Immature natural killer cell (primary cell): ENCODE data around the gene LTK. TPM values are rescaled to one million over a fixed set of nuclear protein-coding genes. Genes with fewer than 3 reads are reported as not detected.

ENCODE experiments used
- DNase-seq, 3 donors: peaks; one replicate each; pipeline ENCODE4 v3.0.0; 2022; ENCODE audit warnings: mixed read lengths in 1 of 3
- H3K27ac Mint-ChIP-seq, 6 donors: one replicate each; pipeline ENCODE4 v1.8.0; 2020; ENCODE audit warnings: mixed read lengths in 6 of 6, mild to moderate bottlenecking in 5 of 6, inconsistent platforms in 4 of 6, moderate library complexity in 3 of 6
- H3K27me3 Mint-ChIP-seq, 3 donors: one replicate each; pipeline ENCODE4 v1.8.0; 2020 to 2021; ENCODE audit warnings: low read depth in 3 of 3, mild to moderate bottlenecking in 3 of 3, mixed read lengths in 3 of 3, moderate library complexity in 3 of 3, inconsistent platforms in 1 of 3
- H3K36me3 Mint-ChIP-seq, 3 donors: one replicate each; pipeline ENCODE4 v1.8.0; 2020; ENCODE audit warnings: mixed read lengths in 3 of 3, inconsistent platforms in 2 of 3, mild to moderate bottlenecking in 2 of 3
- H3K4me1 Mint-ChIP-seq, 2 donors: one replicate each; pipeline ENCODE4 v1.8.0; 2020; ENCODE audit warnings: inconsistent platforms in 2 of 2, mild to moderate bottlenecking in 2 of 2, mixed read lengths in 2 of 2, moderate library complexity in 1 of 2
- H3K4me3 Mint-ChIP-seq, 5 donors: one replicate each; pipeline ENCODE4 v1.8.0; 2020; ENCODE audit warnings: mild to moderate bottlenecking in 5 of 5, mixed read lengths in 5 of 5, inconsistent platforms in 3 of 5, moderate library complexity in 3 of 5
- H3K9me3 Mint-ChIP-seq, 6 donors: one replicate each; pipeline ENCODE4 v1.8.0; 2020; ENCODE audit warnings: mild to moderate bottlenecking in 6 of 6, mixed read lengths in 6 of 6, inconsistent platforms in 4 of 6, moderate library complexity in 3 of 6
- polyA plus RNA-seq, 3 donors: library from polyadenylated mRNA; unstranded; fragments of 300-500 nt; fragmentation: Illumina TruSeq; gene quantifications; one replicate each; pipeline ENCODE4 v1.2.3, GENCODE V29; 2021

Gene LTK
- polyA plus RNA-seq, result under 1 TPM in 1 of 3 donors, not detected in 2; 0.48 TPM

GRCh38 chr15:41513506-41514227, at the start of gene LTK:
Gene LTK (minus strand): TSS chr15:41513827. CDS start chr15:41513709, 118 bp downstream.
- Mint-ChIP-seq H3K4me3 (peak within 1 kb of the TSS; percentile 81 to 87 (median 85)), H3K27ac (peak within 1 kb of the TSS in 4 of 6 donors; percentile 40 to 62 (median 52)), H3K4me1 (peaks cover 26 to 27% of the 10 kb centered on the region in 2 donors), H3K36me3 (no peaks in the 10 kb centered on the region), H3K27me3 (peaks cover 2 to 20% (median 12%) of the 10 kb centered on the region in 3 donors), H3K9me3 (no peaks in the 10 kb centered on the region)
- peak; percentile 33 to 41 (median 35) for DNase-seq

GRCh38 chr15:41562784-41563198, 49.2 kb upstream of the LTK start:
- Mint-ChIP-seq H3K27me3 (peaks cover 10 to 18% (median 13%) of the 10 kb centered on the region in 3 donors), H3K4me1 (peaks cover 15 to 16% of the 10 kb centered on the region in 2 donors), H3K9me3 (no peaks in the 10 kb centered on the region), H3K4me3 (no peak overlapping the region), H3K27ac (no peak overlapping the region), H3K36me3 (no peaks in the 10 kb centered on the region)
- no peak for DNase-seq

- Mint-ChIP-seq H3K36me3 (no peaks in the 10 kb centered on the region), H3K4me3 (no peak overlapping the region), H3K4me1 (peaks cover 19% of the 10 kb centered on the region in 2 donors), H3K27me3 (peaks cover 10 to 18% (median 13%) of the 10 kb centered on the region in 3 donors), H3K9me3 (no peaks in the 10 kb centered on the region), H3K27ac (no peak overlapping the region)
- no peak for DNase-seq
These were observed 48.6 kb upstream of the LTK start for GRCh38 chr15:41562244-41562643.

GRCh38 chr15:41561777-41562145, 48.1 kb upstream of the LTK start:
- Mint-ChIP-seq H3K36me3 (no peaks in the 10 kb centered on the region), H3K27me3 (peaks cover 10 to 18% (median 13%) of the 10 kb centered on the region in 3 donors), H3K27ac (no peak overlapping the region), H3K9me3 (no peaks in the 10 kb centered on the region), H3K4me3 (peak overlapping the region in 1 of 5 donors; percentile 21), H3K4me1 (peaks cover 19% of the 10 kb centered on the region in 2 donors)
- no peak for DNase-seq

- Mint-ChIP-seq H3K27me3 (peaks cover 10 to 18% (median 13%) of the 10 kb centered on the region in 3 donors), H3K36me3 (no peaks in the 10 kb centered on the region), H3K27ac (no peak overlapping the region)
These were observed 47.6 kb upstream of the LTK start for GRCh38 chr15:41561104-41561776.

GRCh38 chr15:41560572-41560874, 46.9 kb upstream of the LTK start:
- no peaks in the 10 kb centered on the region for H3K36me3 Mint-ChIP-seq
- H3K4me1 Mint-ChIP-seq, result peaks cover 19% of the 10 kb centered on the region in 2 donors
- DNase-seq, result no peak
- no peaks in the 10 kb centered on the region for H3K9me3 Mint-ChIP-seq
- H3K4me3 Mint-ChIP-seq, result peak overlapping the region; percentile 35 to 79 (median 53)
- peaks cover 10 to 18% (median 13%) of the 10 kb centered on the region in 3 donors for H3K27me3 Mint-ChIP-seq
- H3K27ac Mint-ChIP-seq, result no peak overlapping the region

More at GRCh38 chr15:41561104-41561776, 47.6 kb upstream of the LTK start:
- H3K4me3 Mint-ChIP-seq, result peak overlapping the region in 3 of 5 donors; percentile 7 to 79 (median 38)
- H3K9me3 Mint-ChIP-seq, result no peaks in the 10 kb centered on the region
- no peak for DNase-seq
- H3K4me1 Mint-ChIP-seq, result peaks cover 19% of the 10 kb centered on the region in 2 donors

GRCh38 chr15:41559239-41559782, 45.7 kb upstream of the LTK start:
- Mint-ChIP-seq H3K4me3 (peak overlapping the region; percentile 71 to 82 (median 79)), H3K27me3 (peaks cover 10 to 18% (median 15%) of the 10 kb centered on the region in 3 donors), H3K36me3 (no peaks in the 10 kb centered on the region), H3K4me1 (peaks cover 19% of the 10 kb centered on the region in 2 donors), H3K27ac (peak overlapping the region in 2 of 6 donors; percentile 24 to 36), H3K9me3 (no peaks in the 10 kb centered on the region)
- DNase-seq, result no peak

- peaks cover 10 to 17% (median 15%) of the 10 kb centered on the region in 3 donors for H3K27me3 Mint-ChIP-seq
- H3K27ac Mint-ChIP-seq, result peak within 1 kb of the TSS; percentile 79 to 94 (median 91)
- H3K36me3 Mint-ChIP-seq, result no peaks in the 10 kb centered on the region
- H3K4me1 Mint-ChIP-seq, result peaks cover 19% of the 10 kb centered on the region in 2 donors
- H3K4me3 Mint-ChIP-seq, result peak within 1 kb of the TSS; percentile 84 to 91 (median 89)
- H3K9me3 Mint-ChIP-seq, result no peaks in the 10 kb centered on the region
- DNase-seq, result peak; percentile 63 to 65 (median 65)
These were observed 45.0 kb upstream of the LTK start, which contains the start of gene TYRO3 for GRCh38 chr15:41558400-41559238. Gene TYRO3 (plus strand): TSS chr15:41559212. CDS start chr15:41559258, 46 bp downstream.

GRCh38 chr15:41557673-41558399, 44.2 kb upstream of the LTK start:
- Mint-ChIP-seq H3K4me1 (peaks cover 19% of the 10 kb centered on the region in 2 donors), H3K9me3 (no peaks in the 10 kb centered on the region), H3K36me3 (no peaks in the 10 kb centered on the region), H3K4me3 (peak overlapping the region; percentile 84 to 91 (median 89)), H3K27ac (peak overlapping the region; percentile 79 to 94 (median 91)), H3K27me3 (peaks cover 10 to 15% (median 15%) of the 10 kb centered on the region in 3 donors)
- DNase-seq, result peak; percentile 80 to 82 (median 80)

- no peak for DNase-seq
- Mint-ChIP-seq H3K27ac (peak overlapping the region in 1 of 6 donors; percentile 7), H3K27me3 (peaks cover 10 to 15% (median 15%) of the 10 kb centered on the region in 3 donors), H3K4me1 (peaks cover 19% of the 10 kb centered on the region in 2 donors), H3K36me3 (no peaks in the 10 kb centered on the region), H3K4me3 (no peak overlapping the region), H3K9me3 (no peaks in the 10 kb centered on the region)
These were observed 43.0 kb upstream of the LTK start for GRCh38 chr15:41556677-41557076.

- H3K9me3 Mint-ChIP-seq, result no peaks in the 10 kb centered on the region
- no peak overlapping the region for H3K4me3 Mint-ChIP-seq
- H3K36me3 Mint-ChIP-seq, result no peaks in the 10 kb centered on the region
- H3K27ac Mint-ChIP-seq, result no peak overlapping the region
- peaks cover 14 to 18% of the 10 kb centered on the region in 2 donors for H3K4me1 Mint-ChIP-seq
- DNase-seq, result no peak
- peaks cover 9 to 13% (median 10%) of the 10 kb centered on the region in 3 donors for H3K27me3 Mint-ChIP-seq
These were observed 41.3 kb upstream of the LTK start for GRCh38 chr15:41554915-41555314.

GRCh38 chr15:41554343-41554742, 40.7 kb upstream of the LTK start:
- DNase-seq, result no peak

More at GRCh38 chr15:41554343-41554742, 40.7 kb upstream of the LTK start:
- peaks cover 10 to 13% of the 10 kb centered on the region in 2 donors for H3K4me1 Mint-ChIP-seq
- no peaks in the 10 kb centered on the region for H3K36me3 Mint-ChIP-seq
- peaks cover 5 to 9% (median 6%) of the 10 kb centered on the region in 3 donors for H3K27me3 Mint-ChIP-seq
- H3K4me3 Mint-ChIP-seq, result no peak overlapping the region
- no peaks in the 10 kb centered on the region for H3K9me3 Mint-ChIP-seq
- no peak overlapping the region for H3K27ac Mint-ChIP-seq
